NCI-H2029 (cell line): ENCODE results near the gene RCL1.
"Not testable (repeated sequence)": the region's sequence is repeated elsewhere in the genome, so short reads cannot be mapped to it uniquely, and the experiment has no call there.

Source experiments
- DNase-seq: peaks from one replicate; lab custom pipeline; 2025; lab: John Stamatoyannopoulos, UW

Gene RCL1

DNA sequence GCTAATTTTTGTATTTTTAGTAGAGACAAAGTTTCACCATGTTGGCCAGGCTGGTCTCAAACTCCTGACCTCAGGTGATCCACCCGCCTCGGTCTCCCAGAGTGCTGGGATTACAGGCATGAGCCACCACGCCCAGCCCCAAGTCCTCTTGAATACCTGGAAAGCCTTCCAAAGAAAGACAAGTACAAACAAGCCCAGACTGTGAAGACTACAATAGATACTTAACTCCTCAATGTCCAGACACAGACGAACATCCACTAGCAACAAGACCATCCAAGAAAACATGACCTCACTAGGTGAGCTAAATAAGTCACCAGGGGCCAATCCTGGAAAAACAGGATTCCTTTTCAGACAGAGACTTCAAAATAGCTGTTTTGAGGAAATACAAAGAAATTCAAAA, 9.6 kb upstream of the RCL1 start:
- not testable (repeated sequence) for DNase-seq

- no peak for DNase-seq
Measured at GRCh38 chr9:4784403-4784802, 8.3 kb upstream of the RCL1 start.

- no peak for DNase-seq
Measured at GRCh38 chr9:4786599-4786998, 6.1 kb upstream of the RCL1 start.

DNA sequence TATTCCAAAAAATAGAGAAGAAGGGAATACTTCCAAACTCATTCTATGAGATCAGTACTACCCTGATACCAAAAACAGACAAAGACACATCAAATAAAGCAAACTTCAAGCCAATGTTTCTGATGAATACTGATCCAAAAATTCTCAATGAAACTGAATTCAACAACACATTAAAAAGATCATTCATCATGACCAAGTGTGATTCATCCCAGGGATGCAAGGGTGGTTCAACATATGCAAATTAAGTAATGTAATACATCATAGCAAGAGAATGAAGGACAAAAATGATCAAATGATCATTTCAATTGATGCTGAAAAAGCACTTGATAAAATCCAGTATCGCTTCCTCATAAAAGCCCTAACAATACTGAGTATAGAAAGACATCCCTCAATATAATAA, 4.9 kb upstream of the RCL1 start:
- DNase-seq = no peak

DNA sequence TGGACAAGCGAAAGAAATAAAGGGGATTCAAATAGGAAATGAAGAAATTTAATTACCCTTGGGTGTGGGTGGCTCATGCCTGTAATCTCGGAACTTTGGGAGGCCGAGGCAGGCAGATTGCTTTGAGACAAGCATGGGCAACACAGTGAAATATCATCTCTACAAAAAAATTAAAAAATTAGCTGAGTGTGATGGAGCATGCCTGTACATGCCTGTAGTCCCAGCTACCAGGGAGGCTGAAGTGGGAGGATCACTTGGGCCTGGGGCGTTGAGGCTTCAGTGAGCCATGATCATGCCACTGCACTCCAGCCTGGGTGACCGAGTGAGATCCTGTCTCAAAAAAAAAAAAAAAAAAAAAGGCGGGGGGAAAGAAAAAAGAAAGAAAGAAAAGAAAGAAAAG, 4.0 kb upstream of the RCL1 start:
- no peak for DNase-seq

- DNase-seq = no peak
Measured at GRCh38 chr9:4792054-4792571, 631 bp upstream of the RCL1 start.

DNA sequence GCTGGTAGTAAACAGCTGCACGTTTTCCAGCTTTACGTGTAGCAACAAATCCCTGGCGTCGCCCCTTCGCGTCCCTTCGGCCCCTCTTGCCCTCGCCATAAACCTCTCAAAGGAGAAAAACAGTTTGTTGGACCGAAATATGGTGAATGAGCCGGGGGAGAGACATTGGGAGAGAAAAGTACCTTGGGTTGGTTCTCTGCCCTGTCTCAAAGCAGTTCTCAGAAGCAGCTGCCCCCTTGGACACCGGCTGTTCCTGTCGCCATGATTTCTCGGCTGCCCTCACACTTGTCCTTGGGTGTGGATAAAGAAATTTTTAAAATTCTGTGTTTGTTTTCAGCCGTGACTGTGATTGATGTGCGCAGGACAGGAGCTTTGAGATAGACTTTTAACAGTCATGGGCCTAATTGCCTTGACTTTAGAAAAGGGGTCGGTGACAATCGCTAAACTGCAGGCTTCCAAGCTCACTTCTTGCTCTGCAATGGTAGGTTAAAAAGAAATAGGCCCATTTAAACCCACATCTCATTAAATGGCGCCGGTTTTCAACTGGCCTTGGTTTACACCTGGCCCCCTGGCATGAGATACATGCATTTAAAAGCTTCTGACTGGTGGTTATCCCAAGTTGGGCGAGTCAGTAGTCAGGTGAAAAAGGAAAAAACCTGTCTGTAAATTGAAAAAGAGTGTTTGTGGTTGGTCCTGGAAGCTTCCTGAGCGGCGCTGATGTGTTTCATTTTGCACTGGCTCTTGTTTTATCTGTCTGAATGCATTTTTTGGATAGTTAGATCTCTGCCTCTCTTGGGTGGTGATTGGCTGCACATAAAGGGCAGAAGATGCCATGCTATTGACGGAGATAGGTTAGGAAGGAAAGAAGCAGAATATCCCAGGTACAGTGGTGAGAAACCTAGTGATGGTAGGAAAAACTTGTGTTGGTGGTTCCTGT, 983 bp downstream of the RCL1 start:
- no peak for DNase-seq

GRCh38 chr9:4794691-4795090, 1.9 kb downstream of the RCL1 start:
- no peak for DNase-seq

GRCh38 chr9:4795108-4795507, 2.4 kb downstream of the RCL1 start:
- DNase-seq = not testable (repeated sequence)

DNA sequence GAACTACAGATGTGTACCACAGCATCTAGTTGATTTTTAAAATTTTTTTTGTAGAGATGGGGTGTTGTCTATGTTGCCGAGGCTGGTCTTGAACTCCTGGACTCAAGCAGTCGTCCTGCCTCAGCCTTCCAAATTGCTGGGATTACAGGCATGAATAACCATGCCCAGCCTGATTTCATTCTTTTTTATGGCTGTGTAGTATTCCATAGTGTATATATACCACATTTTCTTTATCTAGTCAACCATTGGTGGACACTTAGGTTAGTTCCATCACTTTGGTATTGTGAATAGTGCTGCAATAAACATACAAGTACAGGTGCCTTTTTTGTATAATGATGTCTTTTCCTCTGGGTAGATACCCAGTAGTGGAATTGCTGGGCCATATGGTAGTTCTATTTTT, 3.8 kb downstream of the RCL1 start:
- DNase-seq = no peak

DNA sequence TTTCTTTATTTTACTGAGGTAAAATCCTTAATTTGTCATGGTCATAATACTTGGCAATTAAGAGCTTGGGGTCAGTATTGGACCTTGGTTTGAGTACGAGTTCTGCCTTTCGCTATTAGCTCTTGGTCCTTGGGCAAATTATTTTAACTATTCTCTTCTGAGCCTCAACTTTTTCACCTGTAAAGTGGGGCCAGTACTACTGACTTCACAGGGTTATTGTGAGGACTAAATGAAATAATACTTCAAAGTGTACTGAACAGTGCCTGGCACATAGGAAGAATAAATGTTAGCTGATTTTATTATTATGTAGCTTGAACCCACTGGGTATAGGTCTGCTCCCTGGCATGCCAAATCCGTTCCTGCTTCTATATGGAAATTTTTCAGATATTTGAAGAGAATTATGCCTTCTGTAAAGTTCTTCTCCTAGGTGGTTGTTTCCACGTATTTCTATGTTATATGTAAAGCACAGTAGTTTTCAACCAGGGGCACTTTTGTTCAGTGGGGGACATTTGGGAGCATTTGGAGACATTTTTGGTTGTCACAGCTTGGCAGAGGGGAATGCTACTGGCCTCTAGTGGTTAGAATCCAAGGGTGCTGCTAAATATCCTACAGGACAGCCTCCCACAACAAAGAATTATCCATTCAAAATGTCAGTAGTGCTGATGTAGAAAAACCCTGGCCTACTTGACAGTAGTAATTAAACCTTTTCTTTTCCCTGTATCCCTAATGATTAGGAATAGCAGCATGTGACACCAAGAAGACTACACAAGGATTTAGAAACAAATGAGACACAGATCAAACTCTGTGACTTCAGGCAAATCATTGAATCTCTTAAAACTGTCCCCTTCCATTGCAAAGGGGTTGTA, 4.5 kb downstream of the RCL1 start:
- DNase-seq = no peak

- DNase-seq = no peak
Measured at GRCh38 chr9:4797854-4798150, 5.1 kb downstream of the RCL1 start.

GRCh38 chr9:4798281-4799032, 5.7 kb downstream of the RCL1 start:
- DNase-seq = no peak

GRCh38 chr9:4799033-4799430, 6.3 kb downstream of the RCL1 start:
- DNase-seq = no peak

DNA sequence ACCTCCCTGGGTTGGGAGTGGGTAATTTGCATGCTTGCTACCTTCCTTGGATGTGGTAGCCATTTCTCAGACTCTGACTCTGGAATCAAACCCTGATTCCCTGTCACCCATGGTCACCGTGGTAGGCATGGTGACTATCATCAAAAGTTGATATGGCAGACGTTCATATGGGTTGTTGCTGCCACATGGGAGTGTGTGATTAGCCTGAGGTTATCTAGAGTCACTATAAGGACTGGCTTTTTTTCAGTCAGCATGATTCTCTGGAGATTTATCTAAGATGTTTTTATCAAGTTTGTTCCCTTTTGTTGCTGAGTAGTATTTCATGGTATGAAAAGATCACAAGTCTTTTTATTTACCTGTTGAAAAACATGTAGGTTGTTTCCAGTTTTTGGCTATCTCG, 7.0 kb downstream of the RCL1 start:
- DNase-seq = no peak

GRCh38 chr9:4801156-4801555, 8.4 kb downstream of the RCL1 start:
- no peak for DNase-seq

GRCh38 chr9:4803670-4804530, 11.2 kb downstream of the RCL1 start:
- no peak for DNase-seq

- no peak for DNase-seq
Measured at GRCh38 chr9:4804531-4805016, 11.8 kb downstream of the RCL1 start.

GRCh38 chr9:4805191-4805918, 12.6 kb downstream of the RCL1 start:
- no peak for DNase-seq

- no peak for DNase-seq
Measured at GRCh38 chr9:4810565-4810964, 17.8 kb downstream of the RCL1 start.
